ENCODE results near the gene LONP2.
"Not testable (repeated sequence)": the region's sequence is repeated elsewhere in the genome, so short reads cannot be mapped to it uniquely, and the experiment has no call there.

- not testable (repeated sequence) for TF ChIP-seq CTCF, POLR2A, EP300 (IDR thresholded peaks at IDR 0.05)
Measured at GRCh38 chr16:48370668-48371392, 126.7 kb downstream of the LONP2 start.
